Measurements from ENCODE around the gene TADA1. TPM values are rescaled to one million over a fixed set of nuclear protein-coding genes. Genes with fewer than 3 reads are reported as not detected.
"Not testable (repeated sequence)": the region's sequence is repeated elsewhere in the genome, so short reads cannot be mapped to it uniquely, and the experiment has no call there.

TADA1 gene
- total and polyA plus RNA-seq, 4 donors: 21.3 to 30.0 (median 28.1) TPM

- Histone ChIP-seq H3K36me3 (ENCODE audit: control insufficient read depth, insufficient read depth, low read length) (peaks cover 24% of the 10 kb centered on the region), H3K4me1 (ENCODE audit: control insufficient read depth, insufficient read depth, low read length) (peaks cover 28% of the 10 kb centered on the region), H3K27ac (ENCODE audit: low read depth, low read length) (peak within 1 kb of the TSS; percentile 89), H3K9me3 (ENCODE audit: control insufficient read depth, insufficient read depth, low read length) (no peaks in the 10 kb centered on the region), H3K27me3 (ENCODE audit: control insufficient read depth, insufficient read depth, low read length) (no peaks in the 10 kb centered on the region), H3K4me3 (ENCODE audit: low read depth, low read length) (peak within 1 kb of the TSS; percentile 73)
- 0% methylated on average over 62 of the region's 63 CpGs for WGBS (ENCODE audit: insufficient coverage)
- DNase-seq (ENCODE audit: low read depth in 4 of 6, low spot score in 6 of 6): peak; percentile 68 to 97 (median 82)
Observed at GRCh38 chr1:166838766-166839599, 37.1 kb downstream of the TADA1 start, which contains the start of gene POGK. Gene POGK (plus strand): TSS chr1:166839475. CDS start chr1:166840957, 1,482 bp downstream.

- WGBS (ENCODE audit: insufficient coverage): no CpG with 5 or more reads among the region's 4 CpGs
- no peaks in the 10 kb centered on the region for H3K27me3 ChIP-seq (ENCODE audit: control insufficient read depth, insufficient read depth, low read length)
Observed at GRCh38 chr1:166836733-166837132, 39.3 kb downstream of the TADA1 start.

GRCh38 chr1:166829762-166830161 is 46.3 kb downstream of the TADA1 start:
- not testable (repeated sequence) for H3K4me1 ChIP-seq (ENCODE audit: control insufficient read depth, insufficient read depth, low read length); H3K27ac ChIP-seq (ENCODE audit: low read depth, low read length); H3K4me3 ChIP-seq (ENCODE audit: low read depth, low read length); DNase-seq (ENCODE audit: low read depth in 4 of 6, low spot score in 6 of 6); H3K36me3 ChIP-seq (ENCODE audit: control insufficient read depth, insufficient read depth, low read length); H3K9me3 ChIP-seq (ENCODE audit: control insufficient read depth, insufficient read depth, low read length); H3K27me3 ChIP-seq (ENCODE audit: control insufficient read depth, insufficient read depth, low read length)
- 67% methylated on average over 1 of the region's 1 CpG for WGBS (ENCODE audit: insufficient coverage)

More at GRCh38 chr1:166836733-166837132, 39.3 kb downstream of the TADA1 start:
- no peak for DNase-seq (ENCODE audit: low read depth in 4 of 6, low spot score in 6 of 6)
- peaks cover 3% of the 10 kb centered on the region for H3K36me3 ChIP-seq (ENCODE audit: control insufficient read depth, insufficient read depth, low read length)
- H3K27ac ChIP-seq (ENCODE audit: low read depth, low read length): no peak overlapping the region
- H3K4me1 ChIP-seq (ENCODE audit: control insufficient read depth, insufficient read depth, low read length): peaks cover 18% of the 10 kb centered on the region
- H3K9me3 ChIP-seq (ENCODE audit: control insufficient read depth, insufficient read depth, low read length): no peaks in the 10 kb centered on the region
- H3K4me3 ChIP-seq (ENCODE audit: low read depth, low read length): no peak overlapping the region

- no peaks in the 10 kb centered on the region for H3K27me3 ChIP-seq (ENCODE audit: control insufficient read depth, insufficient read depth, low read length)
- DNase-seq (ENCODE audit: low read depth in 4 of 6, low spot score in 6 of 6): no peak
- H3K9me3 ChIP-seq (ENCODE audit: control insufficient read depth, insufficient read depth, low read length): peaks cover 5% of the 10 kb centered on the region
- no peak overlapping the region for H3K4me3 ChIP-seq (ENCODE audit: low read depth, low read length)
- no peaks in the 10 kb centered on the region for H3K36me3 ChIP-seq (ENCODE audit: control insufficient read depth, insufficient read depth, low read length)
- H3K4me1 ChIP-seq (ENCODE audit: control insufficient read depth, insufficient read depth, low read length): no peaks in the 10 kb centered on the region
- H3K27ac ChIP-seq (ENCODE audit: low read depth, low read length): no peak overlapping the region
Observed at GRCh38 chr1:166827426-166827825, 48.6 kb downstream of the TADA1 start.

GRCh38 chr1:166822385-166822784 is 53.7 kb downstream of the TADA1 start:
- no peaks in the 10 kb centered on the region for H3K4me1 ChIP-seq (ENCODE audit: control insufficient read depth, insufficient read depth, low read length)
- H3K9me3 ChIP-seq (ENCODE audit: control insufficient read depth, insufficient read depth, low read length): peaks cover 4% of the 10 kb centered on the region
- no peak for DNase-seq (ENCODE audit: low read depth in 4 of 6, low spot score in 6 of 6)
- no peak overlapping the region for H3K4me3 ChIP-seq (ENCODE audit: low read depth, low read length)
- H3K27me3 ChIP-seq (ENCODE audit: control insufficient read depth, insufficient read depth, low read length): no peaks in the 10 kb centered on the region
- no peak overlapping the region for H3K27ac ChIP-seq (ENCODE audit: low read depth, low read length)
- H3K36me3 ChIP-seq (ENCODE audit: control insufficient read depth, insufficient read depth, low read length): no peaks in the 10 kb centered on the region
- WGBS (ENCODE audit: insufficient coverage): 75% methylated on average over 3 of the region's 7 CpGs

- Histone ChIP-seq H3K27me3 (ENCODE audit: control insufficient read depth, insufficient read depth, low read length) (no peaks in the 10 kb centered on the region), H3K4me3 (ENCODE audit: low read depth, low read length) (no peak overlapping the region), H3K27ac (ENCODE audit: low read depth, low read length) (no peak overlapping the region), H3K9me3 (ENCODE audit: control insufficient read depth, insufficient read depth, low read length) (peaks cover 5% of the 10 kb centered on the region), H3K36me3 (ENCODE audit: control insufficient read depth, insufficient read depth, low read length) (no peaks in the 10 kb centered on the region), H3K4me1 (ENCODE audit: control insufficient read depth, insufficient read depth, low read length) (no peaks in the 10 kb centered on the region)
- WGBS (ENCODE audit: insufficient coverage): 69% methylated on average over 2 of the region's 2 CpGs
- no peak for DNase-seq (ENCODE audit: low read depth in 4 of 6, low spot score in 6 of 6)
Observed at GRCh38 chr1:166819974-166820373, 56.1 kb downstream of the TADA1 start.

- Histone ChIP-seq H3K4me1 (ENCODE audit: control insufficient read depth, insufficient read depth, low read length) (no peaks in the 10 kb centered on the region), H3K27me3 (ENCODE audit: control insufficient read depth, insufficient read depth, low read length) (no peaks in the 10 kb centered on the region), H3K27ac (ENCODE audit: low read depth, low read length) (no peak overlapping the region), H3K4me3 (ENCODE audit: low read depth, low read length) (no peak overlapping the region), H3K9me3 (ENCODE audit: control insufficient read depth, insufficient read depth, low read length) (peaks cover 1% of the 10 kb centered on the region), H3K36me3 (ENCODE audit: control insufficient read depth, insufficient read depth, low read length) (no peaks in the 10 kb centered on the region)
- DNase-seq (ENCODE audit: low read depth in 4 of 6, low spot score in 6 of 6): no peak
- WGBS (ENCODE audit: insufficient coverage): no CpG with 5 or more reads among the region's 2 CpGs
Observed at GRCh38 chr1:166814611-166815010, 61.5 kb downstream of the TADA1 start.

- Histone ChIP-seq H3K4me1 (ENCODE audit: control insufficient read depth, insufficient read depth, low read length) (no peaks in the 10 kb centered on the region), H3K27me3 (ENCODE audit: control insufficient read depth, insufficient read depth, low read length) (no peaks in the 10 kb centered on the region), H3K27ac (ENCODE audit: low read depth, low read length) (no peak overlapping the region), H3K36me3 (ENCODE audit: control insufficient read depth, insufficient read depth, low read length) (no peaks in the 10 kb centered on the region), H3K4me3 (ENCODE audit: low read depth, low read length) (no peak overlapping the region), H3K9me3 (ENCODE audit: control insufficient read depth, insufficient read depth, low read length) (peaks cover 1% of the 10 kb centered on the region)
- peak in 2 of 6 donors; percentile 2 to 80 for DNase-seq (ENCODE audit: low read depth in 4 of 6, low spot score in 6 of 6)
- 60% methylated on average over 1 of the region's 2 CpGs for WGBS (ENCODE audit: insufficient coverage)
Observed at GRCh38 chr1:166813508-166814223, 62.4 kb downstream of the TADA1 start.

- Histone ChIP-seq H3K27ac (ENCODE audit: low read depth, low read length) (no peak overlapping the region), H3K27me3 (ENCODE audit: control insufficient read depth, insufficient read depth, low read length) (no peaks in the 10 kb centered on the region), H3K4me3 (ENCODE audit: low read depth, low read length) (no peak overlapping the region), H3K36me3 (ENCODE audit: control insufficient read depth, insufficient read depth, low read length) (no peaks in the 10 kb centered on the region), H3K9me3 (ENCODE audit: control insufficient read depth, insufficient read depth, low read length) (peaks cover 1% of the 10 kb centered on the region), H3K4me1 (ENCODE audit: control insufficient read depth, insufficient read depth, low read length) (no peaks in the 10 kb centered on the region)
- DNase-seq (ENCODE audit: low read depth in 4 of 6, low spot score in 6 of 6): no peak
- no CpG with 5 or more reads among the region's 2 CpGs for WGBS (ENCODE audit: insufficient coverage)
Observed at GRCh38 chr1:166811691-166812090, 64.4 kb downstream of the TADA1 start.
